Panc1 (cell line): ENCODE results near the gene CHODL. TPM values are rescaled to one million over a fixed set of nuclear protein-coding genes. Genes with fewer than 3 reads are reported as not detected.

Experiments
- ATAC-seq: fragments of 200-7000 bp; cut with Tn5 transposase; 2 replicates; pipeline ENCODE4 v1.9.1; 2020; ENCODE audit warnings: mild to moderate bottlenecking, moderate library complexity
- BruUV-seq: library from RNA; stranded (reverse); fragments of 400-500 nt; replicated peaks from 2 replicates; lab custom pipeline; 2021; lab: Mats Ljungman, UMichigan
- CTCF ChIA-PET: fragments of 300-600 bp; sonication (Branson Sonifier 250); formaldehyde crosslinking; loops from one replicate; lab custom pipeline; 2022; ENCODE audit warnings: antibody characterized with exemption; lab: Charles Lee
- POLR2A ChIA-PET: fragments of 300-600 bp; sonication (Branson Sonifier 250); formaldehyde crosslinking; loops from one replicate; lab custom pipeline; 2022; ENCODE audit warnings: antibody characterized with exemption; lab: Charles Lee
- DNase-seq: peaks from one replicate; pipeline ENCODE4 v3.0.0-alpha.2; 2010; ENCODE audit warnings: low read depth, low spot score
- H3K27ac ChIP-seq: 2 replicates; pipeline ENCODE4 v1.5.1; 2011; ENCODE audit warnings: mild to moderate bottlenecking, low read length, inconsistent platforms
- H3K27me3 ChIP-seq: fragments of 200-500 bp; sonication (Bioruptor generic); 2 replicates; pipeline ENCODE4 v1.6.0; 2014; ENCODE audit warnings: low read length, inconsistent platforms; ENCODE audit not compliant: control insufficient read depth, insufficient read depth
- H3K36me3 ChIP-seq: fragments of 200-500 bp; sonication (Bioruptor generic); 2 replicates; pipeline ENCODE4 v1.5.1; 2014; ENCODE audit warnings: inconsistent platforms, mild to moderate bottlenecking, low read length, moderate library complexity; ENCODE audit not compliant: control insufficient read depth, insufficient read depth
- H3K4me1 ChIP-seq: 2 replicates; pipeline ENCODE4 v1.5.1; 2011; ENCODE audit warnings: inconsistent platforms, mild to moderate bottlenecking, low read length, moderate library complexity; ENCODE audit not compliant: control insufficient read depth, insufficient read depth
- H3K4me3 ChIP-seq, 2 experiments: 2 replicates each; pipeline ENCODE4 v1.5.1; 2011 to 2012; ENCODE audit warnings: low read depth in 2 of 2, low read length in 2 of 2, mild to moderate bottlenecking in 2 of 2, inconsistent platforms in 1 of 2, moderate library complexity in 1 of 2
- H3K9me3 ChIP-seq: fragments of 200-500 bp; sonication (Bioruptor generic); 2 replicates; pipeline ENCODE4 v1.5.1; 2014; ENCODE audit warnings: low read depth, mild to moderate bottlenecking, inconsistent platforms, low read length, moderate library complexity; ENCODE audit not compliant: control insufficient read depth, insufficient read depth
- CTCF ChIP-seq: fragments of 450-650 bp; IDR thresholded peaks from 2 replicates; pipeline ENCODE4 v1.5.1; 2017; ENCODE audit warnings: mild to moderate bottlenecking
- POLR2AphosphoS5 ChIP-seq: IDR thresholded peaks from 2 replicates; pipeline ENCODE4 v1.6.1; 2012; ENCODE audit warnings: mild to moderate bottlenecking, low read depth, low read length, moderate library complexity
- REST ChIP-seq, 2 experiments: IDR thresholded peaks; 2 replicates each; pipeline ENCODE4 v1.6.1; 2011 to 2012; ENCODE audit warnings: low read depth in 2 of 2, control low read depth in 1 of 2, low read length in 1 of 2, mild to moderate bottlenecking in 1 of 2, moderate library complexity in 1 of 2; ENCODE audit not compliant: insufficient read depth in 1 of 2
- SIN3A ChIP-seq: IDR thresholded peaks from 2 replicates; pipeline ENCODE4 v1.6.1; 2012; ENCODE audit warnings: low read depth, mild to moderate bottlenecking, low read length, moderate library complexity, borderline replicate concordance; ENCODE audit not compliant: insufficient read depth
- TCF7L2 ChIP-seq: IDR thresholded peaks from 2 replicates; pipeline ENCODE4 v1.6.1; 2011; ENCODE audit warnings: mild to moderate bottlenecking, low read depth, low read length, inconsistent platforms
- in situ Hi-C: cut with HindIII; loops from 2 replicates; pipeline ENCODE4 v1.10.0; 2016; ENCODE audit warnings: low sequenced_read_pairs, low pct_unique_long_range_greater_than_20kb
- intact Hi-C: fragments of 100-400 bp; cut with micrococcal nuclease; formaldehyde crosslinking; loops from one replicate; pipeline ENCODE4 v1.10.0; 2022; ENCODE audit not compliant: unreplicated experiment
- total RNA-seq: library from RNA; stranded (reverse); gene quantifications from one replicate; pipeline ENCODE4 v1.2.1, GENCODE V29; 2021; ENCODE audit not compliant: unreplicated experiment

Gene CHODL
- total RNA-seq, 1 experiment from 2014 or later: 0.10 TPM

- ChIA-PET POLR2A (no interaction called here), CTCF (no interaction called here)
- intact Hi-C loops: no loop called here
- no TSS peak for BruUV-seq
- Histone ChIP-seq H3K27ac (no peak overlapping the region), H3K27me3 (no peaks in the 10 kb centered on the region), H3K9me3 (no peaks in the 10 kb centered on the region), H3K36me3 (no peaks in the 10 kb centered on the region), H3K4me3 (no peak overlapping the region), H3K4me1 (no peaks in the 10 kb centered on the region)
- TF ChIP-seq REST (IDR thresholded peaks at IDR 0.05; ENCODE audit: insufficient read depth in 1 of 2, low read depth in 2 of 2, low read length in 1 of 2) (no peak), SIN3A (no peak)
- in situ Hi-C loops: no loop called here
- DNase-seq (no peak), ATAC-seq (no peak)
Observed at GRCh38 chr21:18222346-18222745, 22.3 kb upstream of the CHODL start.

- ChIA-PET CTCF (no interaction called here), POLR2A (no interaction called here)
- H3K4me1 ChIP-seq: no peaks in the 10 kb centered on the region
- in situ Hi-C loops: no loop called here
- no TSS peak for BruUV-seq
- no peaks in the 10 kb centered on the region for H3K27me3 ChIP-seq
- TF ChIP-seq TCF7L2 (no peak), SIN3A (no peak), CTCF (no peak), POLR2AphosphoS5 (no peak), REST (IDR thresholded peaks at IDR 0.05; ENCODE audit: insufficient read depth in 1 of 2, low read depth in 2 of 2, low read length in 1 of 2) (no peak)
- DNase-seq (no peak), ATAC-seq (no peak)
- no peak overlapping the region for H3K27ac ChIP-seq
- no peaks in the 10 kb centered on the region for H3K9me3 ChIP-seq
- H3K4me3 ChIP-seq: no peak overlapping the region
- intact Hi-C loops: no loop called here
- no peaks in the 10 kb centered on the region for H3K36me3 ChIP-seq
Observed at GRCh38 chr21:18228060-18228739, 16.4 kb upstream of the CHODL start.
